Activated CD8-positive, alpha-beta T cell treated with anti-CD3 and anti-CD28 coated beads, Interleukin-2, amount 10 ng/mL, durations not matched to agents 7 days and 5 days (primary cell): ENCODE measurements around the gene DYRK3. TPM values are rescaled to one million over a fixed set of nuclear protein-coding genes. Genes with fewer than 3 reads are reported as not detected.

Experiments used
- ATAC-seq: fragments of 150-1000 bp; cut with Tn5 transposase; one replicate; pipeline ENCODE4 v1.10.0; 2021; ENCODE audit warnings: moderate library complexity
- CTCF ChIA-PET: fragments of 350-600 bp; sonication (Branson Sonifier 250); formaldehyde crosslinking; loops from one replicate; lab custom pipeline; 2021; ENCODE audit warnings: antibody characterized with exemption; lab: Charles Lee
- POLR2A ChIA-PET: fragments of 350-600 bp; sonication (Branson Sonifier 250); formaldehyde crosslinking; loops from one replicate; lab custom pipeline; 2021; ENCODE audit warnings: antibody characterized with exemption; lab: Charles Lee
- DNase-seq: peaks from one replicate; pipeline ENCODE4 v3.0.0-alpha.2; 2020
- H3K27ac Mint-ChIP-seq: one replicate; pipeline ENCODE4 v1.8.0; 2021; ENCODE audit warnings: mild to moderate bottlenecking, mixed read lengths
- H3K27me3 Mint-ChIP-seq: one replicate; pipeline ENCODE4 v1.8.0; 2021; ENCODE audit warnings: low read depth, mixed read lengths
- H3K36me3 Mint-ChIP-seq: one replicate; pipeline ENCODE4 v1.8.0; 2021; ENCODE audit warnings: low read depth, mixed read lengths
- H3K4me1 Mint-ChIP-seq: one replicate; pipeline ENCODE4 v1.8.0; 2021; ENCODE audit warnings: low read depth, mixed read lengths
- H3K4me3 Mint-ChIP-seq: one replicate; pipeline ENCODE4 v1.8.0; 2021; ENCODE audit warnings: mild to moderate bottlenecking, mixed read lengths
- H3K9me3 Mint-ChIP-seq: one replicate; pipeline ENCODE4 v1.8.0; 2022; ENCODE audit warnings: mixed read lengths; ENCODE audit not compliant: insufficient read depth
- total RNA-seq, 2 experiments: library from RNA; stranded (reverse); gene quantifications; one replicate each; pipeline ENCODE4 v1.2.3, GENCODE V29; 2021

DYRK3 gene
- total RNA-seq, 2 experiments from 2014 or later, result 5.3 to 5.9 TPM

DNA sequence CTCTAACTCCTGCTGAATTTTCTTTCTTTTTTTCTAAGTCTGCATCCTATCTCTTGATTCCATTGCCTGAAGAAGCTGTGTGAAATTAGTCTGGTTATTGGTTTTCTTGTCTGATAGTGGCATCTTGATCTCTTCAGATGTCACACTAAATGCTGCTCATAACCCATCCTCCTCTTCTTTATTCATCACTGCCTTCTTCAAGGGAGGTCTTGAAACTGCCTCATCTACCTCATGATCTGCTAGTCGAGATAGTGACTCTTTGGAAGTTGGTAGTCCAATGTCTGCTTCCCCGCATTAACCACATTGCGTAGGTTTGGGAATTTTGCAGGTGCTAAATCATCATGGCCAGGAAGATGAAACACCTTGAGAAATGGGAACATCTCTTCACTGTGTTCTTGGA lies 15.7 kb downstream of the DYRK3 start:
- ATAC-seq (no peak), DNase-seq (no peak)
- Mint-ChIP-seq H3K36me3 (peaks cover 8% of the 10 kb centered on the region), H3K27me3 (no peaks in the 10 kb centered on the region), H3K4me3 (no peak overlapping the region), H3K9me3 (no peaks in the 10 kb centered on the region), H3K4me1 (no peaks in the 10 kb centered on the region), H3K27ac (no peak overlapping the region)
- ChIA-PET CTCF (interaction anchor here (5.7 to 7.5 kb wide), 3 partner anchors 9 to 17 kb away, joined by 58 to 90 read pairs (median 64); partner anchors contain the start of gene DYRK3), POLR2A (no interaction called here)

DNA sequence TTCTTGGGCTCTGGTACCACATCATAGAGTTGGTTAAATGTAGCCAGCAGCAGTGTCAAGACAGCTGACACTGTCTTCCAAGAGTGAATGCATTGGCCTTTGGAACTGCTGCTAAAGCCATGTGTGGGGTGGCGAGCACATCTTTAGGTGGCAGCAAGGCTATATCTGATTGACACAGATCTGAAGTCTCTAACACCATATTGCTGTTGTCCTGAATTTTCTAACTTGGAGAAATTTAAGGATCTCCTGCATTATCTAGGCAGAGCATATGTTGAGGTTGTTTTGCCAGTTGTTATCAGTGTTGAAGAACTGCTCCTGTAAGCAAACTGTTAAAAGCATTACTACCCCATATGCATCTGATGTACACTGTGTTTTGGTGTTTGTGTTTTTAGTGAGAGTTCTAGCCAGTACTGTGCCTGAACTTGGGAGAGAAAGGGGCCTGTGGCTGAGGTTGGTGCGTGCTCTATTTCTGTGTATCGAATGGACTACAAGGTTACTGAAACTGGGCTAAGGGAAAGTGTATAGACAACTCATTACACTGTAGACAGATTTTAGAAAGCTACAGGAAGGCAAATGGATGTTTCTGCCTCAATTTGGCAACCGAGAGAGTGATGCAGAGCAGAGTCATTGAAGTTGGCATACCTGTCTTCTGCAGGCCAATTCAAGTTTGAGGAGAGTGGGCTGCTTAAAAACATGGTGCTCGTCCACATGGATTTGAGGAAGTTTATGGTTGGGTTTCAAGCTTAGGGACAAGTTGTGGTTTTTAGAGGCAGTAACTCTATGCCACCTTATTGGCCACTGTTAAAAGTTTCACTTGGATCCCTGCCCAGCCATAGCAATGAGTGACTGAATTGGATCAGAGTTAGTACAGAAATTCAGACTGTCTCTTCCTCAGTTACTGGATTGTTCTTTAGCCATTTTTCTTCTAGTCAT lies 16.9 kb downstream of the DYRK3 start:
- Mint-ChIP-seq H3K9me3 (no peaks in the 10 kb centered on the region), H3K36me3 (peaks cover 4% of the 10 kb centered on the region), H3K4me3 (no peak overlapping the region), H3K4me1 (no peaks in the 10 kb centered on the region), H3K27ac (no peak overlapping the region), H3K27me3 (peaks cover 6% of the 10 kb centered on the region)
- ChIA-PET CTCF (interaction anchor here (7.5 kb wide), 2 partner anchors 13 to 18 kb away, joined by 58 to 90 read pairs; partner anchors contain the start of gene DYRK3), POLR2A (no interaction called here)
- no peak for DNase-seq
- no peak for ATAC-seq

DNA sequence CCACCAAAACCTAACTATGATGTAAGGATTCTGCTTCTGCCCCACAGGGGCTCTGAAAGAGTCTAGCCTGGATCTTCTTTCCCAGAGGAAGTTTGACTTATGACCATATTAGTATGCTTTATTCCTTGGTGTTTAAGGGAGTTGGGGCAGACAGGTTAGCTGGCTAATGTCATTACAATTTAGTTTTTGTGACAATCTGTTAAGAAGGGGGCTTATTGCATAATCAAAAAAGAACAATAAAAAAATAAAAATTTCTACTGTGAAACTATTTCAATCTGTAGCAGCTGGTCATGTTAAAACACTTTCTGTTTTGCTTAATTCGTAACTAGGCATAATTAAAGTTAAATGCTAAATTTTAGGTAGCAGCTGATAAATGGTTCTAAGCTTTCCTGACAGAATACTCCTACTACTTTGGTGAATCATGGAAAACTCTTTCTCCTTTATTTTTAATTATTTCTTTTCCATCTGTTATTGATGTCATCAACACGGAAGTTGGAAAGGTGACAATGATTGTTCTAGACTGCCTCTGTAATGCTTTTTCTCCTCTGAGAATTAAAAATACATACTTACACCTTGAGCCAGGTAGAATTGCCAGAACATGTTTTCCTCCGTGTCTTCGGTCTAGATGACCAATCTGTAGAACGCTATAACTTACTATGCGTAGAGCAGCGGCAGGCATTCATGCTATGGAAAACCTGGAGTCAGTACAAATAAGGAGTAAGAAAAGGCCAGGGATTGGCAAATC lies 18.6 kb downstream of the DYRK3 start:
- ATAC-seq, result no peak
- Mint-ChIP-seq H3K4me3 (no peak overlapping the region), H3K4me1 (peaks cover 13% of the 10 kb centered on the region), H3K9me3 (no peaks in the 10 kb centered on the region), H3K27ac (no peak overlapping the region), H3K27me3 (peaks cover 19% of the 10 kb centered on the region), H3K36me3 (no peaks in the 10 kb centered on the region)
- POLR2A ChIA-PET, result no interaction called here
- CTCF ChIA-PET, result interaction anchor here (1.2 to 21.7 kb wide), 4 partner anchors 11 to 328 kb away, joined by 3 to 647 read pairs (median 46); partner anchors contain the start of gene DYRK3
- DNase-seq, result no peak

GRCh38 chr1:206654828-206655227 lies 19.5 kb downstream of the DYRK3 start:
- Mint-ChIP-seq H3K4me1 (peaks cover 13% of the 10 kb centered on the region), H3K4me3 (no peak overlapping the region), H3K27me3 (peaks cover 19% of the 10 kb centered on the region), H3K27ac (no peak overlapping the region), H3K9me3 (no peaks in the 10 kb centered on the region), H3K36me3 (no peaks in the 10 kb centered on the region)
- ATAC-seq, result no peak
- ChIA-PET POLR2A (no interaction called here), CTCF (interaction anchor here (1.0 to 21.7 kb wide), 6 partner anchors 9 to 154 kb away, joined by 3 to 647 read pairs (median 3); partner anchors contain the start of gene DYRK3)
- no peak for DNase-seq

DNA sequence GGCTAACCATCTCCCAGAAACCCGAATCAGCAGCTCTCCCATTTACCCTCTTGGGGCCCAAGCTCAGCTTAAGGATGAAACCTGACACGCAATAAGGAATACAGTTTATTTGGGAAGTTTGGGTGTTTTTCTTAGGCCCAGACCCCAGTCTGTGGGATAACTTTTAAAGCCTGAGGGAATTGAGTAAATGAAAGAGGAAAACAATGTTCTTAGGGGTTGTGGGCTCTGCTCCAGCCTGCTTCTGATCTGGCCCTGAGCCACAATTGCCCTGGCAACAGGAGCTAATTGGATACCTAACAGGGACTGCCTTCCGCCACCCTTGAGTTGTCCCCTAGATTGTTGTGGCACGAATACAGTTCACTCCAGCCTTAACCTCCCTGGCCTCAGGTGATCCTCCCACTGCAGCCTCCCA lies 20.1 kb downstream of the DYRK3 start:
- Mint-ChIP-seq H3K27ac (no peak overlapping the region), H3K9me3 (no peaks in the 10 kb centered on the region), H3K4me1 (peaks cover 13% of the 10 kb centered on the region), H3K27me3 (peaks cover 19% of the 10 kb centered on the region), H3K36me3 (no peaks in the 10 kb centered on the region), H3K4me3 (no peak overlapping the region)
- CTCF ChIA-PET, result interaction anchor here (1.0 to 21.7 kb wide), 7 partner anchors 8 to 349 kb away, joined by 3 to 647 read pairs (median 3); partner anchors contain the start of genes DYRK3 and EIF2D
- ATAC-seq, result no peak
- DNase-seq, result no peak
- POLR2A ChIA-PET, result no interaction called here

DNA sequence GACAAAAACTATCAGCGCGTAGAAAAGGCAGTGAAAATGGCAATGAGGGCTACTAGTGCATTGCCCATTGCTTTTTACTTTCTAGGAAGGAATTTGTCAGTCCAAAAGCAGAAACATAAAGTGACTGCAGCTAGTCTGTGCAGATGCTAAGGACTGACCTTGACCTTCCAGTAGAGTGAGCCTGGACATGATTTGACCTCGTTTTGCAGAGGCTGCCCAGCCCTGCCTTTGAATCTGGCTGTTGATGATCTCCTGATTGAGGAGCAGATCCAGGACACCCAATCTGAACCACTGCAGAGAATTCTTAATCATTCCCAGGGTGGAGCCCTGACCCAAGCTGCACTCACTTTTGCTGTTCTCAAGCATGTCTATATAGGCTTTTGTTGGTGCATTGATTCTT lies 21.6 kb downstream of the DYRK3 start:
- Mint-ChIP-seq H3K27me3 (peaks cover 23% of the 10 kb centered on the region), H3K27ac (no peak overlapping the region), H3K36me3 (no peaks in the 10 kb centered on the region), H3K9me3 (no peaks in the 10 kb centered on the region), H3K4me3 (no peak overlapping the region), H3K4me1 (peaks cover 13% of the 10 kb centered on the region)
- DNase-seq (no peak), ATAC-seq (no peak)
- ChIA-PET CTCF (interaction anchor here (1.2 to 21.7 kb wide), 9 partner anchors 7 to 326 kb away, joined by 3 to 647 read pairs (median 25); partner anchors contain the start of genes DYRK3 and EIF2D), POLR2A (no interaction called here)

- no peak overlapping the region for H3K4me3 Mint-ChIP-seq
Measured at GRCh38 chr1:206657751-206658150, 22.4 kb downstream of the DYRK3 start.

GRCh38 chr1:206658264-206658980 lies 23.1 kb downstream of the DYRK3 start:
- peak; percentile 71 for DNase-seq
- CTCF ChIA-PET, result interaction anchor here (0.6 to 21.7 kb wide), 51 partner anchors 10 to 392 kb away, joined by 3 to 647 read pairs (median 3); partner anchors contain the start of genes DYRK3, EIF2D, FCAMR and FCMR
- ATAC-seq, result peak; percentile 84
- no peaks in the 10 kb centered on the region for H3K36me3 Mint-ChIP-seq
- H3K4me1 Mint-ChIP-seq, result peaks cover 21% of the 10 kb centered on the region
- no peak overlapping the region for H3K27ac Mint-ChIP-seq
- H3K4me3 Mint-ChIP-seq, result no peak overlapping the region
- no peaks in the 10 kb centered on the region for H3K9me3 Mint-ChIP-seq
- peaks cover 34% of the 10 kb centered on the region for H3K27me3 Mint-ChIP-seq
- POLR2A ChIA-PET, result interaction anchor here (1.3 kb wide), 1 partner anchor 23 kb away, joined by 5 read pairs; the partner anchor contains the start of gene DYRK3

More at GRCh38 chr1:206657751-206658150, 22.4 kb downstream of the DYRK3 start:
- Mint-ChIP-seq H3K9me3 (no peaks in the 10 kb centered on the region), H3K4me1 (peaks cover 16% of the 10 kb centered on the region), H3K27ac (no peak overlapping the region), H3K27me3 (peaks cover 27% of the 10 kb centered on the region), H3K36me3 (no peaks in the 10 kb centered on the region)
- ATAC-seq (no peak), DNase-seq (no peak)
- CTCF ChIA-PET, result interaction anchor here (0.6 to 21.7 kb wide), 45 partner anchors 9 to 392 kb away, joined by 3 to 647 read pairs (median 4); partner anchors contain the start of genes DYRK3, EIF2D, FCAMR and FCMR
- POLR2A ChIA-PET, result interaction anchor here (1.3 kb wide), 1 partner anchor 23 kb away, joined by 5 read pairs; the partner anchor contains the start of gene DYRK3

- CTCF ChIA-PET, result interaction anchor here (0.9 to 21.7 kb wide), 30 partner anchors 10 to 391 kb away, joined by 3 to 647 read pairs (median 4); partner anchors contain the start of genes DYRK3, EIF2D and FCAMR
- Mint-ChIP-seq H3K36me3 (no peaks in the 10 kb centered on the region), H3K4me3 (no peak overlapping the region), H3K27me3 (peaks cover 37% of the 10 kb centered on the region), H3K27ac (no peak overlapping the region), H3K9me3 (no peaks in the 10 kb centered on the region), H3K4me1 (peaks cover 24% of the 10 kb centered on the region)
- POLR2A ChIA-PET, result no interaction called here
- DNase-seq, result no peak
- no peak for ATAC-seq
Measured at GRCh38 chr1:206658981-206659273, 23.6 kb downstream of the DYRK3 start.

DNA sequence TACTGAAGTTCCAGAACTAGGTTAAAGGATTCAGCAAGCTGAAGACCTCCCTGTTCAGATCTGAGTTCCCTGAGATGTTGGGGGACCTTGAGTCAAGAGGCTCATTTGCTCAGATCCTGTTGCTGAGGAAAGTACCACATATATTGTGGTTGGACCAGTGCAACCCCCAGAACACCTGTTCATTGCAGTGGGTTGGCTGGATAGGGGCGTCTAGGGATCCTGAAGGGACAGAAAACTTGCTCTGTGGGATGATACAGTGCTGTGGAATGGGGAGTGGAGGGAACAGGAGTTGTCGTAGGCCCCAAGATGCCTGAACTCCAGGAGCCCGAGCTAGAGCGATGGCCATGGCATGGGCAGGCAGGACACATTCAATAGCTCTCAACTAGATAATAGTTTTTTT lies 24.8 kb downstream of the DYRK3 start:
- peaks cover 43% of the 10 kb centered on the region for H3K27me3 Mint-ChIP-seq
- CTCF ChIA-PET, result interaction anchor here (1.2 to 21.7 kb wide), 11 partner anchors 8 to 322 kb away, joined by 3 to 647 read pairs (median 17); partner anchors contain the start of genes DYRK3 and EIF2D
- H3K9me3 Mint-ChIP-seq, result no peaks in the 10 kb centered on the region
- peaks cover 26% of the 10 kb centered on the region for H3K4me1 Mint-ChIP-seq
- H3K4me3 Mint-ChIP-seq, result no peak overlapping the region
- POLR2A ChIA-PET, result no interaction called here
- no peaks in the 10 kb centered on the region for H3K36me3 Mint-ChIP-seq
- ATAC-seq, result no peak
- no peak for DNase-seq
- no peak overlapping the region for H3K27ac Mint-ChIP-seq
